ENCODE measurements around the gene CYP4A22. TPM values are rescaled to one million over a fixed set of nuclear protein-coding genes. Genes with fewer than 3 reads are reported as not detected.

CYP4A22 gene
- total and polyA plus RNA-seq, 9 of the 15 experiments (the other 6 are each of a cell fraction or from before 2014, with no cell fraction given) = 0.07 TPM; not detected in 8

- TF ChIP-seq ZNF395 (CRISPR knock-in tag; IDR thresholded peaks at IDR 0.05) (peak; percentile 100), CEBPZ (IDR thresholded peaks at IDR 0.05; ENCODE audit: borderline replicate concordance, low read depth, low read length) (no peak), TRIM24 (IDR thresholded peaks at IDR 0.05) (peak; percentile 100), SRSF1 (IDR thresholded peaks at IDR 0.05; ENCODE audit: low read depth, low read length) (no peak), GABPB2 (CRISPR knock-in tag; conservative IDR thresholded peaks at IDR 0.05) (0 out of 2 replicates have a peak, but pooled peaks have one; percentile 42), ZNF780A (CRISPR knock-in tag; IDR thresholded peaks at IDR 0.05) (no peak), STAT5B (CRISPR knock-in tag; IDR thresholded peaks at IDR 0.05) (no peak), ERF (CRISPR knock-in tag; IDR thresholded peaks at IDR 0.05) (peak; percentile 99), MAX (CRISPR knock-in tag; IDR thresholded peaks at IDR 0.05) (no peak), ZNF507 (tag; conservative IDR thresholded peaks at IDR 0.05) (no peak), SMAD1 (IDR thresholded peaks at IDR 0.05; ENCODE audit: low read depth, low read length, partially characterized antibody) (peak; percentile 99), SMC3 (conservative IDR thresholded peaks at IDR 0.05; ENCODE audit: insufficient read depth, low read depth, low read length) (no peak), RHOXF2B (CRISPR knock-in tag; conservative IDR thresholded peaks at IDR 0.05) (no peak), E2F1 (CRISPR knock-in tag; IDR thresholded peaks at IDR 0.05) (peak; percentile 35; the same call in 1 of the 2 replicates), FOXA3 (CRISPR knock-in tag; conservative IDR thresholded peaks at IDR 0.05 in 1 of 2, IDR thresholded peaks at IDR 0.05 in 1 of 2) (peak; percentile 65 to 68; a peak in 2 of 4 replicates), PCBP2 (IDR thresholded peaks at IDR 0.05; ENCODE audit: low read depth, low read length, poor library complexity, severe bottlenecking) (no peak), HMBOX1 (IDR thresholded peaks at IDR 0.05) (0 out of 2 replicates have a peak, but pooled peaks have one; percentile 16), HES1 (IDR thresholded peaks at IDR 0.05; ENCODE audit: low read depth) (peak; percentile 99), ZNF174 (CRISPR knock-in tag; IDR thresholded peaks at IDR 0.05) (0 out of 2 replicates have a peak, but pooled peaks have one; percentile 6)
Observed at GRCh38 chr1:47181095-47181954, 44.1 kb downstream of the CYP4A22 start (continued).

Measured in K562 (cell line).